Mucosa of rectum (tissue), 2 donors: ENCODE data around the gene ABHD15.
A peak's percentile ranks its signal among the peaks of the same experiment; 100 is the strongest.

Source experiments
- H3K27ac ChIP-seq, 2 donors: one replicate each; pipeline ENCODE4 v1.7.0; 2013; ENCODE audit warnings: inconsistent platforms in 2 of 2, low read depth in 2 of 2, low read length in 2 of 2
- H3K27me3 ChIP-seq, 2 donors: one replicate each; pipeline ENCODE4 v1.7.0; 2013; ENCODE audit warnings: low read length in 2 of 2; ENCODE audit not compliant: control insufficient read depth in 2 of 2, insufficient read depth in 2 of 2
- H3K36me3 ChIP-seq, 2 donors: one replicate each; pipeline ENCODE4 v1.7.0; 2013; ENCODE audit warnings: low read length in 2 of 2; ENCODE audit not compliant: control insufficient read depth in 2 of 2, insufficient read depth in 2 of 2
- H3K4me1 ChIP-seq, 2 donors: one replicate each; pipeline ENCODE4 v1.7.0; 2013; ENCODE audit warnings: low read length in 2 of 2, mild to moderate bottlenecking in 1 of 2; ENCODE audit not compliant: control insufficient read depth in 2 of 2, insufficient read depth in 2 of 2
- H3K4me3 ChIP-seq, 2 donors: one replicate each; pipeline ENCODE4 v1.7.0; 2013; ENCODE audit warnings: low read length in 2 of 2
- H3K9ac ChIP-seq, 2 donors: one replicate each; pipeline ENCODE4 v1.7.0; 2013; ENCODE audit warnings: low read length in 2 of 2, low read depth in 1 of 2, mild to moderate bottlenecking in 1 of 2
- H3K9me3 ChIP-seq, 2 donors: one replicate each; pipeline ENCODE4 v1.7.0; 2013; ENCODE audit warnings: low read length in 2 of 2; ENCODE audit not compliant: control insufficient read depth in 2 of 2
- donor health status: healthy.
- donor health status: Normal muscosa, but diverticular disease.

Gene ABHD15

DNA sequence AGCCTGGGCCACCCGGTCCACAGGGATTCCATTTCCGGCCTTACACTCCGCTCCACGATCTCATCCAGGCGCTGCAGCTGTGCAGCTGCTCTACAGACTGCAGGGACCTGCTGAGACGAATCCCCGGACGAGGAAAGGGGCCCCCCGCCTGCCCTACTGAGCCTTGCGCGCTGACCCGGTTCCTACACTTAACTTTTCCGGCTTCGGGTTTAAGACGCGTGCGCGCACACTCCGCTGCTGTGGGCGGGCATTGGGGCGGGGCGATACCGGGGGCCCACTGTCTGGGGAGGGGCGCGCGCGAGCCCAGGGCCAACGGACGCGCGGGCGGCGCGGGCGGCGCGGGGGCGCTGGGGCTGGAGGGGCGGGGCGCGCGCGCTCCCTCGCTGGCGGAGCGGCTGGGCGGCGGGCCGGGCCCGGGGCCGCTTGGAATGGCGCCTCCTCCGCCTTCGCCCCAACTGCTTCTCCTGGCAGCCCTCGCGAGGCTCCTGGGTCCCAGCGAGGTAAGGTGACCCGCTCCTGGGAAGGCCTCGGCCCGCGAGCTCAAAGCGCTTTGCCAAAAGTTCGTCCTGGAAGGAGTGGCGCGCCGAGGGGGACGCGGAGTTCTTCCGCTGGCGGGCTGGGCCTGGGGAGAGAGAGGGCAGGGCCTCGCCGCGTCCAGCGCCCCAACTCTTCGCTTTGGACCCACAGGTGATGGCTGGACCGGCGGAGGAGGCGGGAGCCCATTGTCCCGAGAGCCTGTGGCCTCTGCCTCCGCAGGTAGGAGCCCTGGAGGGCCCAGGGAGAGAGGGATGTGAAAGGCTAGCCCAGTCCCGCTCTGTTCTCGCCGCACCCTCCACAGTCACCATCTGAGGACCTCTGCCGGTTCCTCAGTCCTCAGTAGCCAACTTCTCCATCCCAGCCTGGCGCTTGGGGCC, 1.8 kb upstream of the ABHD15 start, which contains the start of gene TP53I13:
Gene TP53I13 (plus strand): TSS at position 371 of the 914 bp plus-strand sequence. CDS start 58 bp downstream, at position 429.
- H3K9me3 ChIP-seq, result no peaks in the 10 kb centered on the region
- peaks cover 29 to 34% of the 10 kb centered on the region in 2 donors for H3K4me1 ChIP-seq
- H3K9ac ChIP-seq, result peak within 1 kb of the TSS; percentile 76 to 92
- H3K27ac ChIP-seq, result peak within 1 kb of the TSS; percentile 87 to 97
- peaks cover 3 to 5% of the 10 kb centered on the region in 2 donors for H3K36me3 ChIP-seq
- H3K27me3 ChIP-seq, result no peaks in the 10 kb centered on the region
- peak within 1 kb of the TSS; percentile 82 to 90 for H3K4me3 ChIP-seq

DNA sequence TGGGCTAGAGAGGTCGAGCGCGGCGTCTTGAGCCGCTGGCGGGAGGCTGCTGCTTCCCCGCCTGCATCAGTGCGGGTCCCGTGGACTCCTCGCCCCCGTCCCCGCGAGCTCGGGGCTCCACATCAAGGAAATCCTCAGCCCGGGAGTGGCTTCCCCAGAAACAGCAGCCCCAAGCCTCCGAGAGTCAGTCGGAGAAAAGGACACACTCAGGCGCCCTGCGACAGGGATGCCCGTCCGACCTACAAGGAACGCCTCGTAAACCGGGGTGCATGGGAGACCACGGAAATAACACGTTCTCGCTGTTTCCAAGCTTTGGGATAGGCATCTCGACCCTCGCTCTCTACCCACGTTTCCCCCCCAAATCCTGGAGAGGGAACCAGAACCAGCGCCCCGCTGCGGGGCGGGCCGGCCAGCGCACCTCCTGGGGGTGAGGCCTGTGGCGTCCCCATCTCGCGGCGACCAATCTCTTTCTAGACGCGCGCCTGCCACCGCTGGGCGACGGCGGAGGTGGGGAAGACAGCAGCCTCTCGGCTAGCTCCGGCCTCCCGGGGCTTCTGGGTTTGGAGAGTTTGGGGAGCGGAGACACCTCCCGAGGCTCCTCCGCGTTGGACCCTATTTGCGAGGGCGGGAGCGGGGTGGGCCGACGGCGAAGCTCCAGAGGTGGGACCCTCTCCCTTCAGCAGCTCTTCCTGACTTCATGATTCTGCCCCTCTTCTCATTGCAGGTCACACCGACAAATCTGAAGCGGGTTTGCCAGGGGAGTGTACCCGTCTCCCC, 905 bp upstream of the ABHD15 start:
- Histone ChIP-seq H3K27ac (peak overlapping the region; percentile 87 to 97), H3K4me1 (peaks cover 29 to 31% of the 10 kb centered on the region in 2 donors), H3K36me3 (peaks cover 0 to 7% of the 10 kb centered on the region in 2 donors), H3K27me3 (no peaks in the 10 kb centered on the region), H3K9me3 (no peaks in the 10 kb centered on the region), H3K9ac (peak overlapping the region; percentile 74 to 92), H3K4me3 (peak overlapping the region; percentile 82 to 90)

DNA sequence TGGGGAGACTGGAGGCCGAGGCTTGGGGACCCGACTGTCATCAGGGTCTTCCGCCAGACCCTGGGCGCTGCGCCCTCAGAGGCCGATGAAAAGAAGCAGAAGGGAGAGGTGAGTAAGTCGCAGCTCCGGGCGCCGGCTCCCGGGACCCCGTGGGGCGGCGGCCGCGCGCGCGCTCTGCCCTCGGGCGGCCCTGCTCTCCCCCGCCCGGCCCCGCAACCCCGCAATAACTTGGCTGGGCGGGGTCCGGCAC, 392 bp upstream of the ABHD15 start:
- Histone ChIP-seq H3K27me3 (no peaks in the 10 kb centered on the region), H3K4me1 (peaks cover 29 to 32% of the 10 kb centered on the region in 2 donors), H3K4me3 (peak overlapping the region; percentile 82 to 90), H3K9ac (peak overlapping the region; percentile 74 to 92), H3K36me3 (peaks cover under 1 to 12% of the 10 kb centered on the region in 2 donors), H3K27ac (peak overlapping the region; percentile 87 to 97), H3K9me3 (no peaks in the 10 kb centered on the region)

DNA sequence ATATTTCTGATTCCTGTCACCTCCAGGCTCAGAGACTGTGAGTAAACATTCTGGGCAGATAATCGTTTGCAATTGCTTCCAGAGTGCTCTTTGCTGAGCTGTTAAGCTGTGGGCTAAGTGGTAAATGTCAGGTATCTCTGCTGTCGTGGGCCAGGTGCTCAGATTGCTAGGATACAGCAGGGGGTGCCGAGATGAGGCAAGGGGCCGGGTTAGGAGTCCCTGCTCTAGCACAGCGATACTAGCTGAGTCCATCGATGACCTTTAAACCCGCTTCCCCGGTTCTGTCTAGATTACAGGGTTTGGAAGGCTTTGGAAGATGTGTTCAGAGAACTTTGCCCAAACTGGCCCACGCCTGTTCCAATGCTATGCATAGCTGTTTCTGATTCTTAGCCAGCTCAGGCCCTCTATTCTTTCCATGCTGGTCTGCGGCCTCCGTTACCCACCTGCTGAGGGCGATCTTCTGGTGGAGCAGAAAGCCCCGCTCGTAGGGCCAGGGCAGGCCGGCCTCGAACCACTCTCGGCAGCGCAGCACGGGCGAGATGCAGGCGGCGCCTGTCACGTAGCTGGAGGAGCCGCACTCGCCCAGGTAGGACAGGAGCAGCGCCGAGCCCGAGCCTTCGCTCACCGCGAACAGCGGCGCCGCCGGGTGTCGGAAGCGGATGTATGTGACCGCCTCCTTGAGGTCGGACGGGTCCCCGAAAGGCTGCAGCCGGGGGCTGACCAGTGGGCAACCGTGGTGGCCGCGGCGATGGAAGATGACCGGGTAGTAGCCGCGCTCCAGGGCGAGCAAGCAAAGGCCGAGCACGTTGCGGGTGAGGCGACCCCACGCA, 979 bp downstream of the ABHD15 start:
- H3K9me3 ChIP-seq, result no peaks in the 10 kb centered on the region
- peak overlapping the region; percentile 74 to 90 for H3K4me3 ChIP-seq
- peaks cover 5 to 16% of the 10 kb centered on the region in 2 donors for H3K36me3 ChIP-seq
- peaks cover 26 to 41% of the 10 kb centered on the region in 2 donors for H3K4me1 ChIP-seq
- H3K27me3 ChIP-seq, result no peaks in the 10 kb centered on the region
- peak overlapping the region; percentile 70 to 80 for H3K9ac ChIP-seq
- H3K27ac ChIP-seq, result peak overlapping the region; percentile 85 to 97

DNA sequence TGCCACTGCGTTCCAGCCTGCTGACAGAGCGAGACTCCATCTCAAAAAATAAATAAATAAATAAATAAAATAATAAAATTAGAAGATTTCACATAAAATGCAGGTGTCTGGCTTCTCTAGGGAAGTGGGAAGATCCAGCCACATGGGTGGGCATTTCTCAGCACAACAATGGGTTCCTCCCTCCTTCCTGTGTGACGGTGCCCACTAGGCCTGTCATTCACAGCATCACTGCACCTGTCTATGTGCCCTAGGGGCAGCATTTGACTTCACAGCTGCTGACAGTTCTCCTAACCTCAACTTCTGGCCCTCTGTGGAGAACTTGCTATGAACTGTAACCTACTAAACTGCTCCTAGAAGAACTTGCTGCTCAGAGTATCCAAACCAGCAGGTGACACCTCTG, 3.0 kb downstream of the ABHD15 start:
- H3K4me3 ChIP-seq, result no peak overlapping the region
- H3K9me3 ChIP-seq, result no peaks in the 10 kb centered on the region
- H3K27me3 ChIP-seq, result no peaks in the 10 kb centered on the region
- H3K36me3 ChIP-seq, result peaks cover 5 to 16% of the 10 kb centered on the region in 2 donors
- H3K4me1 ChIP-seq, result peaks cover 20 to 36% of the 10 kb centered on the region in 2 donors
- no peak overlapping the region for H3K9ac ChIP-seq
- H3K27ac ChIP-seq, result no peak overlapping the region

DNA sequence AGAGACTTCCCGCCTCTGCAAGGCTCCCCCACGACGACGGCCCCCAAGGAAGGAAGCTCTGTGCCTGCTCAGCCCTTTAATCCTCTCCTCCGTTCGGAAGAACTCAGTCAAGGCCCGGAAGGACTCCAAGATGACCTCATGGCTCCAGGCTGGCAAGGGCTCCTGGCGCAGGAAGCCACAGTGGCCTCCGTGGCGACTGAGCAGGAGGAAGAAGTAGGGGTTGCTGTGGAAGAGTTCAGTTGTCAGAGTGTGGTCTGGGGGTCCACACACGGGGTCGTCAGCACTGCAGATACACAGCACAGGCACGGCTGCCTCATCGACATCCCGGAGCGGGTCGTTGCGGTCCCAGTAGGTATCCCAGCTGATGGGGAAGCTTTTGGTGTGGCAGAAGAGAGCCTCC, 4.2 kb downstream of the ABHD15 start:
- Histone ChIP-seq H3K9me3 (no peaks in the 10 kb centered on the region), H3K27ac (peak overlapping the region; percentile 24 to 38), H3K4me1 (peaks cover 19 to 30% of the 10 kb centered on the region in 2 donors), H3K4me3 (no peak overlapping the region), H3K27me3 (no peaks in the 10 kb centered on the region), H3K9ac (no peak overlapping the region), H3K36me3 (peaks cover 5 to 16% of the 10 kb centered on the region in 2 donors)

DNA sequence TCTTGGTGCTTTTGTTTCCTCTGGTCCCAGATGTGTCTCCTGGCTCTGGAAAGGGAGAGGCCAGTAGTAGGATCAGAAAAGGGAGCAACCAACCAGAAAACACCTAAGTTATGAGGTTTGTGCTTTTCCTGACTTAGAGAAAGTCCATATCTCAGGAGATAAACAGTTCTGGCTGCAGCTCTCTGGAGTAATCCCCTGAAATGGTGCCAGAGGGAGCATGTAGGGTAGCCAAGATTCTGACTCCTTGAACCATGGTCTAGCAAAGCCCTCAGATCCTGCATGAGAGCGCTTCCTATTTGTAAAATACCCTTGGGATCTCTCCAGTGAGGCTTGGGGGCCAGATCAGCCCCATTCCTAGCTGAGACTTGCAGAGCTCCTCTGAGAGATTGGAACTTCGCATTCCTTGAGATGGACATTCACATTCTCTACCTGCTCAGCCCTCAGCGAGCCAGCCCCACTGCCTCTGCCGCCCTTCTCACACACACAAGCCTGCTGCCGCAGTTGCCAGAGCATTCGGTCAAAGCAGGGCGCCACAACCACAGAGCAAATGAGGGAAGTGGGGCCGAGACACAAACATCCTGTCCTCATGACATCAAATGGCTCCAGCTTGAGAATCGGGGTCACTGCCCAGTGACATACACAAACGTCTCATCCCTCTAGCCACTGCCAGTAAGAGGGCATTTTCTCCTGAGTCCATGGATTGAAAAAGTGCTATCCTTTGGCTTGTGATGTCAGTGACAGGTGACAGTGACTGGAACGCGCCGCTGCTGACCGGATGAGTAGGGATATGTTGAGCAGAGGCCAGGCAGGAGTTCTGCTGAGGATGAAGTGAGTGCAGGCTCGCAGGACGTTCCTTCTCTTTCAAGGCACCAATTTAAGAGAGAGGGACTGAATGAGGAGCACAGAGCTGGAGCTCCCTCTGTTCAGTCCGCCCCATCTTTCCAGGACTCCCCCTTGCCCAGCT, 5.0 kb downstream of the ABHD15 start:
- Histone ChIP-seq H3K4me3 (no peak overlapping the region), H3K27ac (peak overlapping the region; percentile 38 to 47), H3K36me3 (peaks cover 5 to 16% of the 10 kb centered on the region in 2 donors), H3K9ac (peak overlapping the region in 1 of 2 donors; percentile 34), H3K4me1 (peaks cover 17 to 30% of the 10 kb centered on the region in 2 donors), H3K9me3 (no peaks in the 10 kb centered on the region), H3K27me3 (no peaks in the 10 kb centered on the region)

DNA sequence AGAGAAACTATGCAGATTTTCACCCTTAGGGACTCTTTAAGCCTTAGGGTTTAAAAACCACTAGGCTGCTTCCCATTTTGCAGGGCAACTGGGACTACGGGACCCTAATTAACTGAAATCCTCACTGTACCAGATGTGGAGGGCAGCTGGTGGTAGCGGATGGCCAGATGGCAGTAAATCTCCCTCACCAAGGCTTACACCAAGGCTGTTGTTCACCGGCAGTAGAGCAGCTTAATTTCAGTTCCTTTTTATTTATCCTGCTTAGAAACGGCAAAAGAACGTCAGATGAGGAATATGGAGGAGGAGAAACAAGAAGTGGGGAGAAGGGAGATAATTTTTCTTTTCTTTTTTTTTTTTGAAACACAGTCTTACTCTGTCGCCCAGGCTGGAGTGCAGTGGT, 6.5 kb downstream of the ABHD15 start:
- H3K4me3 ChIP-seq, result no peak overlapping the region
- peaks cover 5 to 16% of the 10 kb centered on the region in 2 donors for H3K36me3 ChIP-seq
- peaks cover 9 to 18% of the 10 kb centered on the region in 2 donors for H3K4me1 ChIP-seq
- H3K9me3 ChIP-seq, result no peaks in the 10 kb centered on the region
- no peak overlapping the region for H3K27ac ChIP-seq
- no peak overlapping the region for H3K9ac ChIP-seq
- no peaks in the 10 kb centered on the region for H3K27me3 ChIP-seq

DNA sequence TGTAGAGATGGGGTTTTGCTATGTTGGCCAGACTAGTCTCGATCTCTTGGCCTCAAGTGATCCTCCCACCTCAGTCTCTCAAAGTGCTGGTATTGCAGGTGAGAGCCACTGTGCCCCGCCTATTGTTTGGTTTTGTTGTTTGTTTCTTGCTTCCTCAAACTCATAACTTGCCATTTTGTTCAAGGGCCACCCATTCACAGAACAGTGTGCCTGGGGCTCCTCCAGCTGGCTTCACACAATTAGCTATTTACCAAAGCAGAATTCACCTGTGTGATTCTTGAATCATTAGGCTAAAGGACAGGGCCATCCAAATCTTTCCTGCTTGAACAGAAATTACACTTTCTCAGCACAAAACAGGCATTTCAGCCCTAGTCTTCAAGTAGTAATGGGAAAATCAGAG, 7.2 kb downstream of the ABHD15 start:
- Histone ChIP-seq H3K27ac (no peak overlapping the region), H3K9me3 (no peaks in the 10 kb centered on the region), H3K27me3 (no peaks in the 10 kb centered on the region), H3K36me3 (peaks cover 5 to 16% of the 10 kb centered on the region in 2 donors), H3K4me3 (no peak overlapping the region), H3K4me1 (peaks cover 8 to 13% of the 10 kb centered on the region in 2 donors), H3K9ac (no peak overlapping the region)
